ENCODE data around the gene HECTD2.

The HECTD2 gene

GRCh38 chr10:91536111-91536510 lies 126.0 kb downstream of the HECTD2 start:
- Histone ChIP-seq H3K36me3 (ENCODE audit: control insufficient read depth in 2 of 2, insufficient read depth in 2 of 2, low read length in 2 of 2) (no peaks in the 10 kb centered on the region), H3K27ac (ENCODE audit: low read length) (no peak overlapping the region), H3K4me3 (ENCODE audit: low read length in 2 of 2) (no peak overlapping the region), H3K4me1 (ENCODE audit: control insufficient read depth, insufficient read depth, low read length) (peaks cover 3% of the 10 kb centered on the region), H3K9ac (ENCODE audit: low read length in 2 of 2) (no peak overlapping the region), H3K27me3 (ENCODE audit: control insufficient read depth in 1 of 2, insufficient read depth in 2 of 2, low read length in 2 of 2) (no peaks in the 10 kb centered on the region), H3K9me3 (ENCODE audit: control insufficient read depth in 2 of 2, low read length in 2 of 2) (no peaks in the 10 kb centered on the region)

- H3K36me3 ChIP-seq (ENCODE audit: control insufficient read depth in 2 of 2, insufficient read depth in 2 of 2, low read length in 2 of 2), result no peaks in the 10 kb centered on the region
- no peak overlapping the region for H3K27ac ChIP-seq (ENCODE audit: low read length)
- no peak overlapping the region for H3K9ac ChIP-seq (ENCODE audit: low read length in 2 of 2)
- peak overlapping the region in 1 of 2 donors; percentile 15 for H3K4me3 ChIP-seq (ENCODE audit: low read length in 2 of 2)
- no peaks in the 10 kb centered on the region for H3K9me3 ChIP-seq (ENCODE audit: control insufficient read depth in 2 of 2, low read length in 2 of 2)
- no peaks in the 10 kb centered on the region for H3K27me3 ChIP-seq (ENCODE audit: control insufficient read depth in 1 of 2, insufficient read depth in 2 of 2, low read length in 2 of 2)
- H3K4me1 ChIP-seq (ENCODE audit: control insufficient read depth, insufficient read depth, low read length), result peaks cover 3% of the 10 kb centered on the region
These were observed 126.6 kb downstream of the HECTD2 start for GRCh38 chr10:91536733-91537132.

GRCh38 chr10:91537614-91538383 lies 127.7 kb downstream of the HECTD2 start:
- no peak overlapping the region for H3K27ac ChIP-seq (ENCODE audit: low read length)
- peaks cover 5% of the 10 kb centered on the region for H3K4me1 ChIP-seq (ENCODE audit: control insufficient read depth, insufficient read depth, low read length)
- H3K9me3 ChIP-seq (ENCODE audit: control insufficient read depth in 2 of 2, low read length in 2 of 2), result no peaks in the 10 kb centered on the region
- no peaks in the 10 kb centered on the region for H3K36me3 ChIP-seq (ENCODE audit: control insufficient read depth in 2 of 2, insufficient read depth in 2 of 2, low read length in 2 of 2)
- no peaks in the 10 kb centered on the region for H3K27me3 ChIP-seq (ENCODE audit: control insufficient read depth in 1 of 2, insufficient read depth in 2 of 2, low read length in 2 of 2)
- H3K4me3 ChIP-seq (ENCODE audit: low read length in 2 of 2), result no peak overlapping the region
- H3K9ac ChIP-seq (ENCODE audit: low read length in 2 of 2), result no peak overlapping the region

- Histone ChIP-seq H3K27me3 (ENCODE audit: control insufficient read depth in 1 of 2, insufficient read depth in 2 of 2, low read length in 2 of 2) (no peaks in the 10 kb centered on the region), H3K9me3 (ENCODE audit: control insufficient read depth in 2 of 2, low read length in 2 of 2) (no peaks in the 10 kb centered on the region), H3K4me3 (ENCODE audit: low read length in 2 of 2) (no peak overlapping the region), H3K27ac (ENCODE audit: low read length) (no peak overlapping the region), H3K9ac (ENCODE audit: low read length in 2 of 2) (no peak overlapping the region), H3K36me3 (ENCODE audit: control insufficient read depth in 2 of 2, insufficient read depth in 2 of 2, low read length in 2 of 2) (no peaks in the 10 kb centered on the region), H3K4me1 (ENCODE audit: control insufficient read depth, insufficient read depth, low read length) (peaks cover 5% of the 10 kb centered on the region)
These were observed 129.8 kb downstream of the HECTD2 start for GRCh38 chr10:91539930-91540329.

DNA sequence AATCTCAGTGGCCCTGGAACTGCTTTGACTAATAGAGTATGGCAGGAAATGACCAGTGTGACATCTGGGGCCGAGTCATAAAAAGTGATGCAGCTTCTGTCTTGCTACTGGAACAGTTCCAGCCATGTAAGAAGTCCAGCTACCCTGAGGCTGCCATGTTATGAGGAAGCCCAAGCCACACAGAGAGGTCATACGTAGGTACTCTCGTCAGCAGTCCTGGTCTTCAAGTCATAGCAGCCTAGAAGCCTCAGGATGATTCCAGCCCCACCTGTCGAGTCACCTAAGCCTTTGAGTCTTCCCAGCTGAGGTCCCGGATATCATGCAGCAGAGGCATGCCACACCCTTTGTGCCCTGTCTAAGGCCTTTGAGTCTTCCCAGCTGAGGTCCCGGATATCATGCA lies 130.6 kb downstream of the HECTD2 start:
- Histone ChIP-seq H3K4me3 (ENCODE audit: low read length in 2 of 2) (no peak overlapping the region), H3K9ac (ENCODE audit: low read length in 2 of 2) (no peak overlapping the region), H3K9me3 (ENCODE audit: control insufficient read depth in 2 of 2, low read length in 2 of 2) (no peaks in the 10 kb centered on the region), H3K27ac (ENCODE audit: low read length) (no peak overlapping the region), H3K4me1 (ENCODE audit: control insufficient read depth, insufficient read depth, low read length) (peaks cover 5% of the 10 kb centered on the region), H3K36me3 (ENCODE audit: control insufficient read depth in 2 of 2, insufficient read depth in 2 of 2, low read length in 2 of 2) (no peaks in the 10 kb centered on the region), H3K27me3 (ENCODE audit: control insufficient read depth in 1 of 2, insufficient read depth in 2 of 2, low read length in 2 of 2) (no peaks in the 10 kb centered on the region)

GRCh38 chr10:91541481-91541880 lies 131.3 kb downstream of the HECTD2 start:
- Histone ChIP-seq H3K4me3 (ENCODE audit: low read length in 2 of 2) (no peak overlapping the region), H3K4me1 (ENCODE audit: control insufficient read depth, insufficient read depth, low read length) (peaks cover 2% of the 10 kb centered on the region), H3K27ac (ENCODE audit: low read length) (no peak overlapping the region), H3K27me3 (ENCODE audit: control insufficient read depth in 1 of 2, insufficient read depth in 2 of 2, low read length in 2 of 2) (no peaks in the 10 kb centered on the region), H3K9ac (ENCODE audit: low read length in 2 of 2) (no peak overlapping the region), H3K9me3 (ENCODE audit: control insufficient read depth in 2 of 2, low read length in 2 of 2) (no peaks in the 10 kb centered on the region), H3K36me3 (ENCODE audit: control insufficient read depth in 2 of 2, insufficient read depth in 2 of 2, low read length in 2 of 2) (no peaks in the 10 kb centered on the region)

- no peaks in the 10 kb centered on the region for H3K27me3 ChIP-seq (ENCODE audit: control insufficient read depth in 1 of 2, insufficient read depth in 2 of 2, low read length in 2 of 2)
- no peak overlapping the region for H3K4me3 ChIP-seq (ENCODE audit: low read length in 2 of 2)
- H3K9me3 ChIP-seq (ENCODE audit: control insufficient read depth in 2 of 2, low read length in 2 of 2), result no peaks in the 10 kb centered on the region
- H3K9ac ChIP-seq (ENCODE audit: low read length in 2 of 2), result no peak overlapping the region
- no peak overlapping the region for H3K27ac ChIP-seq (ENCODE audit: low read length)
- H3K4me1 ChIP-seq (ENCODE audit: control insufficient read depth, insufficient read depth, low read length), result peaks cover 2% of the 10 kb centered on the region
- H3K36me3 ChIP-seq (ENCODE audit: control insufficient read depth in 2 of 2, insufficient read depth in 2 of 2, low read length in 2 of 2), result no peaks in the 10 kb centered on the region
These were observed 135.2 kb downstream of the HECTD2 start for GRCh38 chr10:91545384-91545783.

- Histone ChIP-seq H3K4me1 (ENCODE audit: control insufficient read depth, insufficient read depth, low read length) (peaks cover 2% of the 10 kb centered on the region), H3K27me3 (ENCODE audit: control insufficient read depth in 1 of 2, insufficient read depth in 2 of 2, low read length in 2 of 2) (no peaks in the 10 kb centered on the region), H3K9ac (ENCODE audit: low read length in 2 of 2) (no peak overlapping the region), H3K4me3 (ENCODE audit: low read length in 2 of 2) (no peak overlapping the region), H3K9me3 (ENCODE audit: control insufficient read depth in 2 of 2, low read length in 2 of 2) (no peaks in the 10 kb centered on the region), H3K27ac (ENCODE audit: low read length) (no peak overlapping the region), H3K36me3 (ENCODE audit: control insufficient read depth in 2 of 2, insufficient read depth in 2 of 2, low read length in 2 of 2) (no peaks in the 10 kb centered on the region)
These were observed 135.7 kb downstream of the HECTD2 start for GRCh38 chr10:91545838-91546237.

GRCh38 chr10:91549262-91549661 lies 139.1 kb downstream of the HECTD2 start:
- Histone ChIP-seq H3K4me3 (ENCODE audit: low read length in 2 of 2) (no peak overlapping the region), H3K9me3 (ENCODE audit: control insufficient read depth in 2 of 2, low read length in 2 of 2) (no peaks in the 10 kb centered on the region), H3K27ac (ENCODE audit: low read length) (no peak overlapping the region), H3K27me3 (ENCODE audit: control insufficient read depth in 1 of 2, insufficient read depth in 2 of 2, low read length in 2 of 2) (no peaks in the 10 kb centered on the region), H3K36me3 (ENCODE audit: control insufficient read depth in 2 of 2, insufficient read depth in 2 of 2, low read length in 2 of 2) (no peaks in the 10 kb centered on the region), H3K9ac (ENCODE audit: low read length in 2 of 2) (no peak overlapping the region), H3K4me1 (ENCODE audit: control insufficient read depth, insufficient read depth, low read length) (no peaks in the 10 kb centered on the region)

GRCh38 chr10:91550021-91550420 lies 139.9 kb downstream of the HECTD2 start:
- Histone ChIP-seq H3K27ac (ENCODE audit: low read length) (no peak overlapping the region), H3K4me1 (ENCODE audit: control insufficient read depth, insufficient read depth, low read length) (no peaks in the 10 kb centered on the region), H3K4me3 (ENCODE audit: low read length in 2 of 2) (no peak overlapping the region), H3K9ac (ENCODE audit: low read length in 2 of 2) (no peak overlapping the region), H3K36me3 (ENCODE audit: control insufficient read depth in 2 of 2, insufficient read depth in 2 of 2, low read length in 2 of 2) (no peaks in the 10 kb centered on the region), H3K27me3 (ENCODE audit: control insufficient read depth in 1 of 2, insufficient read depth in 2 of 2, low read length in 2 of 2) (no peaks in the 10 kb centered on the region), H3K9me3 (ENCODE audit: control insufficient read depth in 2 of 2, low read length in 2 of 2) (no peaks in the 10 kb centered on the region)

- no peaks in the 10 kb centered on the region for H3K4me1 ChIP-seq (ENCODE audit: control insufficient read depth, insufficient read depth, low read length)
- H3K36me3 ChIP-seq (ENCODE audit: control insufficient read depth in 2 of 2, insufficient read depth in 2 of 2, low read length in 2 of 2), result no peaks in the 10 kb centered on the region
- H3K27me3 ChIP-seq (ENCODE audit: control insufficient read depth in 1 of 2, insufficient read depth in 2 of 2, low read length in 2 of 2), result no peaks in the 10 kb centered on the region
- no peaks in the 10 kb centered on the region for H3K9me3 ChIP-seq (ENCODE audit: control insufficient read depth in 2 of 2, low read length in 2 of 2)
- H3K27ac ChIP-seq (ENCODE audit: low read length), result no peak overlapping the region
- H3K9ac ChIP-seq (ENCODE audit: low read length in 2 of 2), result no peak overlapping the region
- H3K4me3 ChIP-seq (ENCODE audit: low read length in 2 of 2), result peak overlapping the region; percentile 16 to 44
These were observed 141.7 kb downstream of the HECTD2 start for GRCh38 chr10:91551856-91552255.
